Measurements from ENCODE around the gene FLNC. TPM values are rescaled to one million over a fixed set of nuclear protein-coding genes. Genes with fewer than 3 reads are reported as not detected.
A peak's percentile ranks its signal among the peaks of the same experiment; 100 is the strongest.

Gene FLNC
- total RNA-seq, 1 experiment from 2014 or later = 128 TPM

DNA sequence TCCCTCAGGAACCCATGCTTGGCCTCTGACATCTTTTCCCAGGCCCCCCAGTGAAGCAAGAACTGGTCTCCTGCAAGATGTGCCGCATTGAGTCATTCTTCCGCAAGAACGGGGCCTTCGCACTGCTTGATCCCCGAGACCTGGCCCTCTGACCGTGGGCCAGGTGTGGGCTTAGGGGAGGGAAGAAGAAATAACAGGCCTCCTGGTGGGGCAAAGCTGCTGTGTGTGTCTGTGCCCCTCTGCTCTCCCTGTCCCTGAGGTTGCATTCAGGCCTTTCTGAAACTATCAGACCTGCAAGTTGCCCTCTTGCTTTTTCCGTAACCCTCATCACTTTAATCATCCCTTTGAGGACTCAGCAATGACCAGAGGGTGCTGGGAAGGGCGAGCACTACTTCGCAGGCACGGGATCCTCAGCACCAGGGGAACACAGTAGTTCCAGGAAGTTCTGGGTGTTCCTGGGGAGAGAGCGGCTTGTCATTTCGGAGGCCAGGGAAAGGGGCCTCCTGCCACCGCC is 38.5 kb downstream of the FLNC start:
- peak overlapping the region; percentile 79 for H3K4me3 Mint-ChIP-seq (ENCODE audit: unreplicated experiment)
- peaks cover 3% of the 10 kb centered on the region for H3K27me3 Mint-ChIP-seq (ENCODE audit: insufficient read depth, unreplicated experiment)
- Histone ChIP-seq H3K9me3 (no peaks in the 10 kb centered on the region), H3K27me3 (replicated peaks; ENCODE audit: control insufficient read depth, insufficient read depth, low read length) (no peaks in the 10 kb centered on the region), H3K36me3 (ENCODE audit: control insufficient read depth, insufficient read depth, low read length) (no peaks in the 10 kb centered on the region; the same call in none of the 2 replicates), H3K4me3 (ENCODE audit: low read depth, low read length) (peak overlapping the region; percentile 57), H3K4me1 (peaks cover 14% of the 10 kb centered on the region; the same call in 1 of the 2 replicates)
- H3K9me3 Mint-ChIP-seq (ENCODE audit: unreplicated experiment) = no peaks in the 10 kb centered on the region
- BruUV-seq (replicated peaks) = no TSS peak
- H3K27ac Mint-ChIP-seq (ENCODE audit: unreplicated experiment) = no peak overlapping the region
- peaks cover 5% of the 10 kb centered on the region for H3K36me3 Mint-ChIP-seq (ENCODE audit: insufficient read depth, unreplicated experiment)
- DNase-seq = no peak
- ChIA-PET CTCF (interaction anchor here (1.5 to 1.8 kb wide), 3 partner anchors 9 to 40 kb away, joined by 4 to 5 read pairs (median 5); no protein-coding TSS in a partner anchor), POLR2A (interaction anchor here (1.5 kb wide), 1 partner anchor 9 kb away, joined by 4 read pairs; no protein-coding TSS in a partner anchor)
- peaks cover 7% of the 10 kb centered on the region for H3K4me1 Mint-ChIP-seq (ENCODE audit: low read depth, unreplicated experiment)
- intact Hi-C loops (cut with micrococcal nuclease; ENCODE audit: unreplicated experiment) = loop anchor here (1.0 kb wide), 1 partner anchor 12 kb away; no protein-coding TSS in a partner anchor
- no peak for TF ChIP-seq CTCF (IDR thresholded peaks at IDR 0.05; ENCODE audit: insufficient read depth in 1 of 2, low read depth in 1 of 2, low read length in 1 of 2, severe bottlenecking in 1 of 2, unreplicated experiment in 1 of 2)

DNA sequence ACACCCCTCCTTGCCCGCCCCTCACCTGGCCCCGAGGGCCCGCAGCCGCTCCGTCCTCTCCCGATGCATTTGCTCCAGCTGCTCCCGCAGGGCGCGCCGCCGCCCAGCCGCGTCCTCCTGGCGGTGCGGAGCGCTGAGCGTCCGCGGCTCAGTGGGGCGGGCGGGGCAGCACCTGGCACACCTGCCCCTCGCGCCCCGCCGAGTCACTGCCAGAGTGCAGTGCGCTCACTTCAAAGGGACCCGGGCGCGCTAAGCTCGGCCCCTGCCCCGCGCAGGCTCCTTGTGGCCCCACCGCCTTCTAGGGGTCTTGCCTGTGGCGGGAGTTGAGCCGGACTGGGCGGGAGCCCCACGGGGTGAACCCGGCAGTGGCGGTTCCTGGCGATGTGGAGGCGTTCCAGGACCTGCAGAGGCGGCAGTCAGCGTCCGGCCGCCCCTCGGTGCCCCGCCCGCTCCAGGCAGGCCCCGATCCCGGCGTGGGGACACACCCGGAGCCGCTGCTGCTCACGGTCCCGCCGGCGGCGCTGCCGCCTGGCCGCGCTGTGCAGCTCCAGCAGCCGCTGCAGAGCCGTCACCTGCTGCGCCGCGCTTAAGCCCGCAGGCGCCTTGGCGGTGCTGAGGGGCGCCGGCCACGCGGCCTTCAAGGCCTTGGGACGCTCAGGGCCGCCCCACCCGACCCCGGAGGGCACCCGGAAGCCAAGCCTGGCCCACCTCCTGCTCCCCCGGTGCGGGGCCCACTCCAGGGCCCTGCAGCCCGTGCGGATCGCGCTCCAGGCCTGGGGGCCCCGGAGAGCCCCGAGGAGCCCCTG is 39.1 kb downstream of the FLNC start:
- BruUV-seq (replicated peaks) = no TSS peak
- Histone ChIP-seq H3K36me3 (ENCODE audit: control insufficient read depth, insufficient read depth, low read length) (no peaks in the 10 kb centered on the region; the same call in 1 of the 2 replicates), H3K4me3 (ENCODE audit: low read depth, low read length) (peak overlapping the region; percentile 57), H3K4me1 (peaks cover 12% of the 10 kb centered on the region; the same call in 1 of the 2 replicates), H3K27me3 (replicated peaks; ENCODE audit: control insufficient read depth, insufficient read depth, low read length) (no peaks in the 10 kb centered on the region), H3K9me3 (no peaks in the 10 kb centered on the region)
- POLR2A ChIA-PET = interaction anchor here (0.9 to 1.5 kb wide), 3 partner anchors 10 to 131 kb away, joined by 3 to 4 read pairs (median 3); no protein-coding TSS in a partner anchor
- intact Hi-C loops (cut with micrococcal nuclease; ENCODE audit: unreplicated experiment) = loop anchor here (1.0 kb wide), 1 partner anchor 11 kb away; no protein-coding TSS in a partner anchor
- TF ChIP-seq CTCF (IDR thresholded peaks at IDR 0.05; ENCODE audit: insufficient read depth in 1 of 2, low read depth in 1 of 2, low read length in 1 of 2, severe bottlenecking in 1 of 2, unreplicated experiment in 1 of 2) = peak in 1 of 2 experiments; percentile 10
- DNase-seq = peak; percentile 66 to 79
- Mint-ChIP-seq H3K36me3 (ENCODE audit: insufficient read depth, unreplicated experiment) (peaks cover 5% of the 10 kb centered on the region), H3K4me3 (ENCODE audit: unreplicated experiment) (peak overlapping the region; percentile 79), H3K27me3 (ENCODE audit: insufficient read depth, unreplicated experiment) (peaks cover 3% of the 10 kb centered on the region), H3K9me3 (ENCODE audit: unreplicated experiment) (no peaks in the 10 kb centered on the region), H3K27ac (ENCODE audit: unreplicated experiment) (no peak overlapping the region), H3K4me1 (ENCODE audit: low read depth, unreplicated experiment) (peaks cover 7% of the 10 kb centered on the region)
- CTCF ChIA-PET = interaction anchor here (0.8 to 1.8 kb wide), 4 partner anchors 9 to 41 kb away, joined by 3 to 5 read pairs (median 4); no protein-coding TSS in a partner anchor

- Mint-ChIP-seq H3K27ac (ENCODE audit: unreplicated experiment) (peak overlapping the region; percentile 84), H3K27me3 (ENCODE audit: insufficient read depth, unreplicated experiment) (peaks cover 3% of the 10 kb centered on the region), H3K4me1 (ENCODE audit: low read depth, unreplicated experiment) (peaks cover 7% of the 10 kb centered on the region), H3K9me3 (ENCODE audit: unreplicated experiment) (no peaks in the 10 kb centered on the region), H3K36me3 (ENCODE audit: insufficient read depth, unreplicated experiment) (peaks cover 5% of the 10 kb centered on the region), H3K4me3 (ENCODE audit: unreplicated experiment) (peak overlapping the region; percentile 79)
- Histone ChIP-seq H3K9me3 (no peaks in the 10 kb centered on the region), H3K4me1 (peaks cover 12% of the 10 kb centered on the region; the same call in 1 of the 2 replicates), H3K4me3 (ENCODE audit: low read depth, low read length) (peak overlapping the region; percentile 57), H3K36me3 (ENCODE audit: control insufficient read depth, insufficient read depth, low read length) (no peaks in the 10 kb centered on the region; the same call in 1 of the 2 replicates), H3K27me3 (replicated peaks; ENCODE audit: control insufficient read depth, insufficient read depth, low read length) (no peaks in the 10 kb centered on the region)
- no peak for DNase-seq
- intact Hi-C loops (cut with micrococcal nuclease; ENCODE audit: unreplicated experiment) = loop anchor here (1.0 kb wide), 1 partner anchor 10 kb away; no protein-coding TSS in a partner anchor
- TF ChIP-seq CTCF (IDR thresholded peaks at IDR 0.05; ENCODE audit: insufficient read depth in 1 of 2, low read depth in 1 of 2, low read length in 1 of 2, severe bottlenecking in 1 of 2, unreplicated experiment in 1 of 2) = peak in 1 of 2 experiments; percentile 12
- ChIA-PET POLR2A (interaction anchor here (0.9 to 1.0 kb wide), 2 partner anchors 23 to 132 kb away, joined by 3 read pairs; no protein-coding TSS in a partner anchor), CTCF (interaction anchor here (0.8 to 1.8 kb wide), 3 partner anchors 10 to 42 kb away, joined by 3 to 4 read pairs (median 4); no protein-coding TSS in a partner anchor)
- BruUV-seq (replicated peaks) = no TSS peak
Measured at GRCh38 chr7:128869944-128870285, 39.7 kb downstream of the FLNC start.

All from Caco-2 (cell line).